ENCODE data around the gene CRISP3. TPM values are rescaled to one million over a fixed set of nuclear protein-coding genes. Genes with fewer than 3 reads are reported as not detected.

Gene CRISP3
- total and polyA plus RNA-seq, 9 of the 15 experiments (the other 6 are each of a cell fraction or from before 2014, with no cell fraction given): 0.21 to 2.0 (median 0.58) TPM

- TF ChIP-seq TCF15 (CRISPR knock-in tag; IDR thresholded peaks at IDR 0.05) (no peak), SMARCE1 (IDR thresholded peaks at IDR 0.05) (peak; percentile 50), TCF3 (CRISPR knock-in tag; IDR thresholded peaks at IDR 0.05) (peak; percentile 56), NCOR1 (IDR thresholded peaks at IDR 0.05) (0 out of 2 replicates have a peak, but pooled peaks have one; percentile 15), CHD1 (IDR thresholded peaks at IDR 0.05; ENCODE audit: low read length) (no peak), SRF (CRISPR knock-in tag; IDR thresholded peaks at IDR 0.05) (peak in 1 of 2 experiments; percentile 53; a peak in 2 of 4 replicates)
- TF ChIP-seq, protein P1, sequence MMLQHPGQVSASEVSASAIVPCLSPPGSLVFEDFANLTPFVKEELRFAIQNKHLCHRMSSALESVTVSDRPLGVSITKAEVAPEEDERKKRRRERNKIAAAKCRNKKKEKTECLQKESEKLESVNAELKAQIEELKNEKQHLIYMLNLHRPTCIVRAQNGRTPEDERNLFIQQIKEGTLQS (IDR thresholded peaks at IDR 0.05): 0 out of 2 replicates have a peak, but pooled peaks have one; percentile 10
- TF ChIP-seq, protein P1 (CRISPR knock-in tag; conservative IDR thresholded peaks at IDR 0.05): no peak
Observed at GRCh38 chr6:49743429-49743828, 759 bp downstream of the CRISP3 start (continued).

GRCh38 chr6:49739423-49739822 lies 4.8 kb downstream of the CRISP3 start:
- in situ Hi-C loops (cut with MboI): no loop called here
- H3K9me1 ChIP-seq (ENCODE audit: control insufficient read depth, insufficient read depth, low read length): no peaks in the 10 kb centered on the region
- no TSS peak for BruUV-seq (replicated peaks)
- CTCF ChIA-PET (ENCODE audit: low intra/inter-chr PET ratio): no interaction called here
- no peak for FAIRE-seq
- H3K9me3 ChIP-seq (replicated peaks; ENCODE audit: control insufficient read depth, insufficient read depth, low read depth, low read length): no peaks in the 10 kb centered on the region
- no peak overlapping the region for H3K27ac ChIP-seq (ENCODE audit: extremely low read depth, low read depth, low read length)
- no peaks in the 10 kb centered on the region for H4K20me1 ChIP-seq (replicated peaks; ENCODE audit: control insufficient read depth, insufficient read depth, low read length)
- no peak overlapping the region for H3K4me3 ChIP-seq
- H3K4me1 ChIP-seq (replicated peaks in 1 of 2; ENCODE audit: control insufficient read depth in 2 of 2, insufficient read depth in 2 of 2, low read length in 2 of 2): peaks cover 0 to 29% of the 10 kb centered on the region in 2 experiments; a peak in 4 of 5 replicates
- POLR2A ChIA-PET: interaction anchor here (0.9 kb wide), 1 partner anchor 102 kb away, joined by 4 read pairs; the partner anchor contains the start of gene RHAG
- DNase-seq (ENCODE audit: extremely low read depth in 1 of 4, low spot score in 3 of 4): no peak
- TF ChIP-seq ATF7 (IDR thresholded peaks at IDR 0.05): no peak
- no peak for TF ChIP-seq ELF4 (CRISPR knock-in tag; IDR thresholded peaks at IDR 0.05)
- no peak for TF ChIP-seq THRAP3 (IDR thresholded peaks at IDR 0.05; ENCODE audit: borderline replicate concordance)
- TF ChIP-seq ZNF354B (CRISPR knock-in tag; IDR thresholded peaks at IDR 0.05): no peak
- TF ChIP-seq ZBTB7A (IDR thresholded peaks at IDR 0.05; ENCODE audit: borderline replicate concordance, control insufficient read depth, low read depth, low read length): no peak
- TF ChIP-seq GABPB2 (CRISPR knock-in tag; conservative IDR thresholded peaks at IDR 0.05): no peak
- no peak for TF ChIP-seq GABPA (tag; conservative IDR thresholded peaks at IDR 0.05; ENCODE audit: low read depth)
- TF ChIP-seq, protein P2, sequence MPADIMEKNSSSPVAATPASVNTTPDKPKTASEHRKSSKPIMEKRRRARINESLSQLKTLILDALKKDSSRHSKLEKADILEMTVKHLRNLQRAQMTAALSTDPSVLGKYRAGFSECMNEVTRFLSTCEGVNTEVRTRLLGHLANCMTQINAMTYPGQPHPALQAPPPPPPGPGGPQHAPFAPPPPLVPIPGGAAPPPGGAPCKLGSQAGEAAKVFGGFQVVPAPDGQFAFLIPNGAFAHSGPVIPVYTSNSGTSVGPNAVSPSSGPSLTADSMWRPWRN (IDR thresholded peaks at IDR 0.05; ENCODE audit: low read depth): no peak
- WGBS (ENCODE audit: insufficient coverage, low coverage, missing lambda C conversion rate): 83% methylated on average over 2 of the region's 2 CpGs
- H2AFZ ChIP-seq (ENCODE audit: low read depth, low read length): peak overlapping the region; percentile 13; the same call in 1 of the 2 replicates
- no peak overlapping the region for H3K9ac ChIP-seq (ENCODE audit: insufficient read depth in 1 of 2, low read depth in 2 of 2, low read length in 2 of 2)
- ATAC-seq: no peak
- H3K27me3 ChIP-seq (ENCODE audit: control insufficient read depth in 2 of 2, insufficient read depth in 2 of 2, low read length in 2 of 2): no peaks in the 10 kb centered on the region
- no peaks in the 10 kb centered on the region for H3K36me3 ChIP-seq (ENCODE audit: control insufficient read depth, insufficient read depth, low read length)
- no peaks in the 10 kb centered on the region for H3K79me2 ChIP-seq (ENCODE audit: control insufficient read depth, insufficient read depth, low read length)
- intact Hi-C loops (cut with micrococcal nuclease): loop anchor here (5.0 kb wide), 3 partner anchors 88 to 277 kb away; partner anchors contain the start of genes CENPQ and MMUT
- no peak overlapping the region for H3K4me2 ChIP-seq (ENCODE audit: insufficient read depth, low read length)

Measured in K562 (cell line).